ENCODE data around the gene SCG5. TPM values are rescaled to one million over a fixed set of nuclear protein-coding genes. Genes with fewer than 3 reads are reported as not detected.

The SCG5 gene
- total and polyA plus RNA-seq, 2 donors (not counting 3 experiments of a cell fraction or from before 2014, with no cell fraction given), result 3.3 to 3.9 TPM

- FAIRE-seq (peak; percentile 24), DNase-seq (ENCODE audit: low read depth, low spot score) (no peak)
- Histone ChIP-seq H3K9me3 (replicated peaks; ENCODE audit: control insufficient read depth, insufficient read depth, low read length) (no peaks in the 10 kb centered on the region), H4K20me1 (replicated peaks; ENCODE audit: control insufficient read depth, extremely low read depth, insufficient read depth, low read length) (no peaks in the 10 kb centered on the region), H3K27me3 (ENCODE audit: control insufficient read depth in 2 of 2, insufficient read depth in 2 of 2, low read length in 2 of 2) (peaks cover 56 to 85% of the 10 kb centered on the region in 2 experiments), H3K79me2 (ENCODE audit: control insufficient read depth, insufficient read depth, low read length) (no peaks in the 10 kb centered on the region), H2AFZ (ENCODE audit: low read depth, low read length) (peak overlapping the region; percentile 36), H3K9ac (replicated peaks; ENCODE audit: extremely low read depth, insufficient read depth, low read length) (no peak overlapping the region), H3K9me1 (replicated peaks; ENCODE audit: control insufficient read depth, extremely low read depth, insufficient read depth, low read length) (no peaks in the 10 kb centered on the region), H3K4me3 (replicated peaks in 1 of 3; ENCODE audit: insufficient read depth in 1 of 3, low read depth in 1 of 3, low read length in 3 of 3) (peak overlapping the region in 2 of 3 experiments; percentile 8 to 35), H3K27ac (ENCODE audit: insufficient read depth, low read depth, low read length) (no peak overlapping the region), H3K4me1 (ENCODE audit: control insufficient read depth, extremely low read depth, insufficient read depth, low read length) (peaks cover 4% of the 10 kb centered on the region), H3K36me3 (ENCODE audit: control insufficient read depth in 2 of 2, extremely low read depth in 1 of 2, insufficient read depth in 2 of 2, low read length in 2 of 2) (no peaks in the 10 kb centered on the region), H3K4me2 (ENCODE audit: insufficient read depth, low read length) (peak overlapping the region; percentile 39)
- dilution Hi-C loops (cut with MboI; ENCODE audit: extremely low pct_ligation_motif_present, low sequenced_read_pairs) (no loop called here), intact Hi-C loops (cut with micrococcal nuclease) (no loop called here)
- BruUV-seq (replicated peaks), result no TSS peak
- ChIA-PET CTCF (interaction anchor here (0.7 to 1.6 kb wide), 3 partner anchors 31 to 217 kb away, joined by 3 to 5 read pairs (median 3); no protein-coding TSS in a partner anchor), POLR2A (no interaction called here)
- TF ChIP-seq GATA2 (IDR thresholded peaks at IDR 0.05; ENCODE audit: insufficient read depth, insufficient read length, low read depth, low read length) (no peak), FOS (IDR thresholded peaks at IDR 0.05; ENCODE audit: borderline replicate concordance, insufficient read depth, low read length) (no peak), EZH2 (IDR thresholded peaks at IDR 0.05; ENCODE audit: borderline replicate concordance, low read depth, low read length, severe bottlenecking) (peak; percentile 81)
- TF ChIP-seq, protein P1, sequence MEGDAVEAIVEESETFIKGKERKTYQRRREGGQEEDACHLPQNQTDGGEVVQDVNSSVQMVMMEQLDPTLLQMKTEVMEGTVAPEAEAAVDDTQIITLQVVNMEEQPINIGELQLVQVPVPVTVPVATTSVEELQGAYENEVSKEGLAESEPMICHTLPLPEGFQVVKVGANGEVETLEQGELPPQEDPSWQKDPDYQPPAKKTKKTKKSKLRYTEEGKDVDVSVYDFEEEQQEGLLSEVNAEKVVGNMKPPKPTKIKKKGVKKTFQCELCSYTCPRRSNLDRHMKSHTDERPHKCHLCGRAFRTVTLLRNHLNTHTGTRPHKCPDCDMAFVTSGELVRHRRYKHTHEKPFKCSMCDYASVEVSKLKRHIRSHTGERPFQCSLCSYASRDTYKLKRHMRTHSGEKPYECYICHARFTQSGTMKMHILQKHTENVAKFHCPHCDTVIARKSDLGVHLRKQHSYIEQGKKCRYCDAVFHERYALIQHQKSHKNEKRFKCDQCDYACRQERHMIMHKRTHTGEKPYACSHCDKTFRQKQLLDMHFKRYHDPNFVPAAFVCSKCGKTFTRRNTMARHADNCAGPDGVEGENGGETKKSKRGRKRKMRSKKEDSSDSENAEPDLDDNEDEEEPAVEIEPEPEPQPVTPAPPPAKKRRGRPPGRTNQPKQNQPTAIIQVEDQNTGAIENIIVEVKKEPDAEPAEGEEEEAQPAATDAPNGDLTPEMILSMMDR (IDR thresholded peaks at IDR 0.05; ENCODE audit: extremely low read depth in 1 of 2, insufficient read depth in 1 of 2, low read depth in 1 of 2, low read length in 2 of 2), result no peak
These were observed 77.6 kb downstream of the SCG5 start for GRCh38 chr15:32718821-32719716.
